ENCODE results near the gene EFCAB12. TPM values are rescaled to one million over a fixed set of nuclear protein-coding genes. Genes with fewer than 3 reads are reported as not detected.

EFCAB12 gene
- total RNA-seq, 2 experiments from 2014 or later, result 1.1 to 2.5 TPM

DNA sequence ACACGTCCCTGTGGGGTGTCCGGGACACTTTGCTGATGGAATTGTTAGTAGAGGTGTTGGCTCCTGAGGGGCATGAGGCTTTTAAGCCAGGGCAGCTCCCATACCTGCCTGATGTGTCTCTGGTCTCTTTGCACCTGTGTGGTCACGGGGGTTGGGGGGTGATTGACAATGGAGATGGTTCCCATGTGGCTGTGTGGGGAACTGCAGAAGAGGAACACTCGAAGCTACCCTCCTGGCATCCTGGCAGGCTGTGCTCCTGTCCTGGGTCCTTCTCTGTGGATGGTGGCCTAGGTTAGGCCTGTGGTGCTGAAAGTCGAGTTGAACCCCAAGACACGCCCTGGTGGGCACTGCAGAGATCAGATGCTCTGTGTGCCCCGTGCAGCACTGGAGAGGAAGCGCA, 76.4 kb downstream of the EFCAB12 start:
- intact Hi-C loops (cut with micrococcal nuclease; ENCODE audit: unreplicated experiment), result no loop called here
- CTCF ChIA-PET (ENCODE audit: unreplicated experiment), result no interaction called here
- no peak for TF ChIP-seq EZH2phosphoT487 (IDR thresholded peaks at IDR 0.05; ENCODE audit: borderline replicate concordance, low read depth, low read length)
- TF ChIP-seq, protein P1, sequence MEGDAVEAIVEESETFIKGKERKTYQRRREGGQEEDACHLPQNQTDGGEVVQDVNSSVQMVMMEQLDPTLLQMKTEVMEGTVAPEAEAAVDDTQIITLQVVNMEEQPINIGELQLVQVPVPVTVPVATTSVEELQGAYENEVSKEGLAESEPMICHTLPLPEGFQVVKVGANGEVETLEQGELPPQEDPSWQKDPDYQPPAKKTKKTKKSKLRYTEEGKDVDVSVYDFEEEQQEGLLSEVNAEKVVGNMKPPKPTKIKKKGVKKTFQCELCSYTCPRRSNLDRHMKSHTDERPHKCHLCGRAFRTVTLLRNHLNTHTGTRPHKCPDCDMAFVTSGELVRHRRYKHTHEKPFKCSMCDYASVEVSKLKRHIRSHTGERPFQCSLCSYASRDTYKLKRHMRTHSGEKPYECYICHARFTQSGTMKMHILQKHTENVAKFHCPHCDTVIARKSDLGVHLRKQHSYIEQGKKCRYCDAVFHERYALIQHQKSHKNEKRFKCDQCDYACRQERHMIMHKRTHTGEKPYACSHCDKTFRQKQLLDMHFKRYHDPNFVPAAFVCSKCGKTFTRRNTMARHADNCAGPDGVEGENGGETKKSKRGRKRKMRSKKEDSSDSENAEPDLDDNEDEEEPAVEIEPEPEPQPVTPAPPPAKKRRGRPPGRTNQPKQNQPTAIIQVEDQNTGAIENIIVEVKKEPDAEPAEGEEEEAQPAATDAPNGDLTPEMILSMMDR (conservative IDR thresholded peaks at IDR 0.05; ENCODE audit: low read length), result peak; percentile 58
- H3K36me3 ChIP-seq (ENCODE audit: insufficient read depth, low read length), result no peaks in the 10 kb centered on the region
- H4K20me1 ChIP-seq (ENCODE audit: insufficient read depth, low read length), result no peaks in the 10 kb centered on the region
- POLR2A ChIA-PET, result no interaction called here
- no peak overlapping the region for H3K27ac ChIP-seq (ENCODE audit: low read depth, low read length, poor library complexity, severe bottlenecking)
- no peaks in the 10 kb centered on the region for H3K9me3 ChIP-seq (ENCODE audit: low read length)
- no peaks in the 10 kb centered on the region for H3K9me2 ChIP-seq (ENCODE audit: insufficient read depth, low read length)
- peak; percentile 39 for DNase-seq (ENCODE audit: low spot score)
- no peaks in the 10 kb centered on the region for H3K79me2 ChIP-seq (ENCODE audit: insufficient read depth, low read depth, low read length)
- no TSS peak for BruUV-seq (replicated peaks)
- no peak overlapping the region for H2AFZ ChIP-seq (ENCODE audit: low read length)
- H3K4me2 ChIP-seq (ENCODE audit: low read length), result no peak overlapping the region
- H3K4me3 ChIP-seq (ENCODE audit: low read depth, low read length, poor library complexity, severe bottlenecking), result no peak overlapping the region
- H3K4me1 ChIP-seq (ENCODE audit: insufficient read depth, low read length, poor library complexity, severe bottlenecking), result peaks cover 4% of the 10 kb centered on the region

Small RNAs within 50 kb of the gene (small RNA-seq; reads per million reads assigned to genes)
- gene SNORA7B, result 4.8 reads per million, percentile 91 among the genes with 10 or more reads in this experiment

Other genes with a start within 250 kb of the EFCAB12 start
- gene CNBP, start 244.7 kb downstream of the EFCAB12 start, total RNA-seq (2014; rRNA removed; shearing (Covaris generic)), result 336 and 350 TPM in 2 replicates
- gene CNBP, start 244.7 kb downstream of the EFCAB12 start, total RNA-seq (2022), result 322 and 324 TPM in 2 replicates
- 91.9 and 135 TPM in 2 replicates for gene COPG1, start 179.0 kb downstream of the EFCAB12 start, total RNA-seq (2014; rRNA removed; shearing (Covaris generic))
- gene COPG1, start 179.0 kb downstream of the EFCAB12 start, total RNA-seq (2022), result 174 and 182 TPM in 2 replicates
- 90.6 and 104 TPM in 2 replicates for gene HMCES, start 149.8 kb downstream of the EFCAB12 start, total RNA-seq (2014; rRNA removed; shearing (Covaris generic))
- gene HMCES, start 149.8 kb downstream of the EFCAB12 start, total RNA-seq (2022), result 287 and 320 TPM in 2 replicates
- gene MBD4, start 11.3 kb upstream of the EFCAB12 start, total RNA-seq (2014; rRNA removed; shearing (Covaris generic)), result 42.4 and 46.3 TPM in 2 replicates
- gene MBD4, start 11.3 kb upstream of the EFCAB12 start, total RNA-seq (2022), result 74.6 and 86.1 TPM in 2 replicates
- gene IFT122, start 11.6 kb upstream of the EFCAB12 start, total RNA-seq (2014; rRNA removed; shearing (Covaris generic)), result 21.6 and 25.8 TPM in 2 replicates
- gene IFT122, start 11.6 kb upstream of the EFCAB12 start, total RNA-seq (2022), result 37.0 and 48.1 TPM in 2 replicates
- gene RHO, start 100.0 kb upstream of the EFCAB12 start, total RNA-seq (2014; rRNA removed; shearing (Covaris generic)), result not detected in 2 replicates
- not detected in 2 replicates for gene RHO, start 100.0 kb upstream of the EFCAB12 start, total RNA-seq (2022)
- not detected in 2 replicates for gene H1-8, start 114.5 kb upstream of the EFCAB12 start, total RNA-seq (2014; rRNA removed; shearing (Covaris generic))
- gene H1-8, start 114.5 kb upstream of the EFCAB12 start, total RNA-seq (2022), result not detected in 2 replicates
- 6.0 and 6.8 TPM in 2 replicates for gene PLXND1, start 178.0 kb upstream of the EFCAB12 start, total RNA-seq (2014; rRNA removed; shearing (Covaris generic))
- 4.7 and 5.3 TPM in 2 replicates for gene PLXND1, start 178.0 kb upstream of the EFCAB12 start, total RNA-seq (2022)